Articular chondrocyte of knee joint (primary cell): Measurements from ENCODE around the gene ELMOD1. TPM values are rescaled to one million over a fixed set of nuclear protein-coding genes. Genes with fewer than 3 reads are reported as not detected.

Source experiments
- total RNA-seq: library from RNA; depleted of rRNA; stranded (reverse); fragments of >200 nt; gene quantifications from 2 replicates; pipeline ENCODE4 v1.2.3, GENCODE V29; 2012

Gene ELMOD1
- 0.11 TPM in 1 of 2 replicates, not detected in the other for total RNA-seq

DNA sequence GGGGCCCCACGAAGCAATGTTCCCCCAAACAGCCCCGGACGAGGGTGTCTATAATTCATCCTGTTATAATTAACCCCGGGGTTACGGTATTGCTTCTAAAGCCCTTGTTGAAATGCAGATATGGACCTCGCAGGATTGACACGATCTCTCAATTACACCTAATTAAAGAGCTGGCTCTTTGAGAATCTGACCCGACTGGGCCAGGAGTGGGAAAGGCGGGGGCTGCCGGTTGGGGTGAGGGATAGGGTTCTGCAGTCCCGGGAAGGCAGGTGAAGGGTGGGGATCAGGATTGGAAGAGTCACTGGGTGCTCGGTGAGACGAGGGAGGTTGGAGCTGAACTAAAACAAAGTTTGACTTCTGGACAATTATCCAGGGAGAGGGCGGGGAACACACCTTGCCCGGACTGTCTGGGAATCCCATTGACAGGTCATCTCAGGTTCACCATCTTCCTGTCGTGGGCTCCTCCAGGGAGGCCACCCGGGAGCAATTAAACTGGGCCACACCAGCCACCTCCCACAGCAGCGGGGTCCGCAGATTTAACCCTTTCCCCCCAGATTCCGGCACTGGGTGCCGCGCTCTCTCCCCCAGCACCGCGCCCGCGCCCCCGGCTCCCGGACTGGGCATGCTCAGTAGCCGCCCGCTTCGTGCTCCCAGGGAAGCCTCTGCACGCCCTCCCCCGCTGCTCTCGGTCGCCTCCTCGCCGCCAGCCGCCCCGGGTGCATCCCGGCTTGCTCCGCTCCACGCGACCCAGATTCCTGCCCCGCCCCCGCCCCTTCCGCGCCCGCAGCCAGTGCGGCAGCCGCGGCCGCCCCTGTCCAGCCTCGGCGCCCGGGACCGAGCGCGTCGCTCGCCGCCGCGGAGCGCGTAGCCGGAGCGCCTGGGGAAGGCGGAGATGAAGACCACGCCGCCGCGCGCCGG, at the start of gene ELMOD1:
TSS of gene ELMOD1 (plus strand) at position 688 of the 918 bp plus-strand sequence. CDS start 27,043 bp downstream, outside the sequence.

DNA sequence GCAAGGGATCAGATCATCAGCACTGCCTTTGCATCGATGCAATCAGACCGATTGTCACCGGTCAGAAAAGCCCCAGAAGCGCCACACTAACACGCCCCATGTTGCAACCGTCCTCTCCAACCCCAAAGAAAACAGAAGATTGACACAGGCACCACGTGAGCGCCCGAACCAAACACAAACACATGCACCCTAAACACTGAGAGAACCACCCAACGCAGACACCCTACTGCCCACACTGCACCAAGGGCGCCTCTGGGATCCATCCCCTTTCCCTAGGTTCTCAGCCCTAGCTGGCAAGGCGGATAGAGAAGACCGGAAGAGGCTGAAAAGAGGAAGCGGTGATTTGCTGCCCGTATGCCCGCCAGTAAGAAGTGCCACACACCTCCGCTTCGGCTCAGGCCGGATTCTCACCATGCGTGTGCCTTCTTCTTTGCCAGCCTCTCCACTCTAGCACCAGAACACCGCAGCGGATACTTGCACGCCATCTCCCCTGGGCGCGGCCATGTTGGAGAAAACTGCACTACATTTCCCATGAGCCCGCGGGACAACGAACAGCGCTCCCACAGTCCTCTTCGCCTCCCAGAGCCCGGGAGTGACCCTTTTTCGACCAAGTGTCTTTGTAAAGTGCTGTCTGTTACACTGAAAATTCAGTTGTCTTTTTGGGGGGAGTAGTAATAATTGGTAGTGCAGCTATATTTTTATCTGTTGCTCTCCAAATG, 25.6 kb upstream of the ELMOD1 start, which contains the start of gene ALKBH8:
TSS of gene ALKBH8 (minus strand) at position 517 of the 719 bp plus-strand sequence. CDS start 4,842 bp downstream, outside the sequence.

DNA sequence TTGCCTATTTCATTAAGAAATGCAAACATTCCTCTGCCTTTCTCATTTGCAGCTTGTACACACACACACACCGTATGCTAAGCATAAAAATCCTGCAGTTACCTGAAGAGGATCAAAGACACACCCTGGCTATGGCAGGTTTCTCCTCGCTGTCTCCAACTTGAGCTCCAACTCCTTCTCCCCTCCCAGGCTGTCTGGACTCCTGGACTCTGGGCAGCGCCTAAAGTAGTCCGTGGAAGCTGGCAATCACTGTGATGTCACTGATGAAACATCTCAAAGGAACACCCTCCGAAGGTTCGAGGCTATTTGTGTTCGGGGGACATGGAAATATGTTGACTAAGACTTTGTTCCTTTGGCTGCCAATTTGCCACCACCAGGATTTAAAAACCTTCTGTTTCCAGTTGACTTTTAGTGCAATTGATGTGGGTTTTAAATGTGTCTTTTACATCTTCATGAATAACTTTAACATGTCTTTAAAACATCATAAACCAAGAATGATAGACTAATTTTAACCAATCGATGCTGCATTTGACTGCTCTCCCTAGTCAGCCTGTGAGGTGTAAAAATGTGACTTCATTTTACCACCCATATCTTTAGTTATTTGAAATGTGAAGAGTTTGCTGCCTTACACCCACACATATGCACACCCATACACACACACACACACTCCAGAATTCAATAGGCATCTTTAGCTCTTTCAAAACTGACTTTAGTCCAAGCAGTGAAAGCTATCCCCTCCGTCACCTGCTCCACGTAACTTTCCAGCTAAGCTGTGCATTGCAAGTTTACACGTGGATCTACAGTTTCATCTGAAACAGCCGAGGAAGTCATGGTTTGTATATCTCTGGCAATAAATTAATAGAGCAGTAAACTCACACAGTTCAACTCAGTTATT, 121.2 kb downstream of the ELMOD1 start, which contains the start of gene SLN:
TSS of gene SLN (minus strand) at position 196 of the 895 bp plus-strand sequence.

Other genes starting within 250 kb of the ELMOD1 start
- 14.6 and 15.7 TPM in 2 replicates for gene CWF19L2, start 133.3 kb upstream of the ELMOD1 start, total RNA-seq
- 9.5 and 11.0 TPM in 2 replicates for gene ALKBH8, start 25.4 kb upstream of the ELMOD1 start, total RNA-seq
- not detected in 2 replicates for gene SLN, start 120.9 kb downstream of the ELMOD1 start, total RNA-seq